Measurements from ENCODE around the gene TSEN2.
"Not testable (repeated sequence)": the region's sequence is repeated elsewhere in the genome, so short reads cannot be mapped to it uniquely, and the experiment has no call there.

The TSEN2 gene

GRCh38 chr3:12507591-12508281 is 23.5 kb downstream of the TSEN2 start:
- no peak for FAIRE-seq

- no peak for FAIRE-seq
Measured at GRCh38 chr3:12508291-12508700, 24.0 kb downstream of the TSEN2 start.

- no peak for FAIRE-seq
Measured at GRCh38 chr3:12509466-12509865, 25.2 kb downstream of the TSEN2 start.

GRCh38 chr3:12512534-12513118 is 28.3 kb downstream of the TSEN2 start:
- FAIRE-seq = no peak

GRCh38 chr3:12513694-12514446 is 29.6 kb downstream of the TSEN2 start:
- FAIRE-seq = no peak

GRCh38 chr3:12515631-12516030 is 31.4 kb downstream of the TSEN2 start:
- no peak for FAIRE-seq

- no peak for FAIRE-seq
Measured at GRCh38 chr3:12516873-12517272, 32.6 kb downstream of the TSEN2 start.

GRCh38 chr3:12518261-12519028 is 34.2 kb downstream of the TSEN2 start:
- FAIRE-seq = no peak

GRCh38 chr3:12521010-12521409 is 36.7 kb downstream of the TSEN2 start:
- no peak for FAIRE-seq

- FAIRE-seq = no peak
Measured at GRCh38 chr3:12522721-12523120, 38.4 kb downstream of the TSEN2 start.

- no peak for FAIRE-seq
Measured at GRCh38 chr3:12527757-12528143, 43.5 kb downstream of the TSEN2 start.

GRCh38 chr3:12532182-12532581 is 47.9 kb downstream of the TSEN2 start:
- FAIRE-seq = no peak

GRCh38 chr3:12536423-12536822 is 52.1 kb downstream of the TSEN2 start:
- no peak for FAIRE-seq

- no peak for FAIRE-seq
Measured at GRCh38 chr3:12541625-12542024, 57.3 kb downstream of the TSEN2 start.

GRCh38 chr3:12543497-12543896 is 59.2 kb downstream of the TSEN2 start:
- not testable (repeated sequence) for FAIRE-seq

GRCh38 chr3:12544652-12545472 is 60.6 kb downstream of the TSEN2 start:
- no peak for FAIRE-seq

GRCh38 chr3:12545473-12545791 is 61.2 kb downstream of the TSEN2 start, which contains the start of gene MKRN2OS:
MKRN2OS (minus strand) TSS chr3:12545499; CDS start chr3:12545464, 35 bp downstream.
- no peak for FAIRE-seq

GRCh38 chr3:12549971-12550760 is 65.9 kb downstream of the TSEN2 start:
- FAIRE-seq = no peak

GRCh38 chr3:12553921-12554391 is 69.7 kb downstream of the TSEN2 start:
- no peak for FAIRE-seq

GRCh38 chr3:12556314-12556689 is 72.0 kb downstream of the TSEN2 start:
- FAIRE-seq = no peak

- FAIRE-seq = no peak
Measured at GRCh38 chr3:12556690-12557472, 72.6 kb downstream of the TSEN2 start, which contains the start of gene MKRN2. MKRN2 (plus strand) TSS chr3:12557087; CDS start chr3:12557151, 64 bp downstream.

Measured in islet of Langerhans (tissue), 1 donor.